Nephron progenitor cell (in vitro differentiated cells): ENCODE results near the gene NAALADL2.

ENCODE experiments used
- DNase-seq: peaks from one replicate; pipeline ENCODE4 v3.0.0; 2021
- H3K27ac Mint-ChIP-seq: 2 replicates; pipeline ENCODE4 v1.8.0; 2021; ENCODE audit warnings: mild to moderate bottlenecking, moderate library complexity, mixed read lengths
- H3K27me3 Mint-ChIP-seq: 2 replicates; pipeline ENCODE4 v1.8.0; 2021; ENCODE audit warnings: mild to moderate bottlenecking, low read depth, mixed read lengths; ENCODE audit not compliant: poor library complexity
- H3K36me3 Mint-ChIP-seq: 2 replicates; pipeline ENCODE4 v1.8.0; 2021; ENCODE audit warnings: low read depth, mixed read lengths
- H3K4me1 Mint-ChIP-seq: 2 replicates; pipeline ENCODE4 v1.8.0; 2021; ENCODE audit warnings: mixed read lengths
- H3K4me3 Mint-ChIP-seq: 2 replicates; pipeline ENCODE4 v1.8.0; 2021; ENCODE audit warnings: mild to moderate bottlenecking, moderate library complexity, mixed read lengths
- H3K9me3 Mint-ChIP-seq: 2 replicates; pipeline ENCODE4 v1.8.0; 2021; ENCODE audit warnings: mild to moderate bottlenecking, moderate library complexity, mixed read lengths
- TF ChIP-seq, protein P1 (sequence below): fragments of 200-600 bp; sonication (generic); IDR thresholded peaks from 2 replicates; pipeline ENCODE4 v1.5.0; 2021; ENCODE audit warnings: antibody characterized with exemption

The NAALADL2 gene

DNA sequence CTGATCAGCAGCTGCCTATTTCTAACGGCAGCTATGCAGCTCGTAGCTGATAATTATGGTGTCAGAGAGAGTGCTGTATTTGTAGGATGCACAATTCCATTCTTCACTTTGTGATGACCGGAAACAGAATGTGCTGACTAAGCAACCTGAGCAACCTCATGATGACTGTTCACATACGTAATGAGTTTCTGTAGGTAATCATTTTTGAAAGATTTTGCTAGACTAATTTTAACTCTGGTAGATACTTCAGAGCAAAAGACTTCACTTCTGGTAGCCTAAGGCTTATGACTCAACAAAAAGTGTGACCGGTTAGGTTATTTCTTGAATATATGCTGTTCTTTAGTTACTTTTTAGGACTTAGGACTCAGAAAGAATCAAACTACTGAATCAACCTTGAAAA is 567.7 kb downstream of the NAALADL2 start:
- no peak overlapping the region for H3K27ac Mint-ChIP-seq

GRCh38 chr3:175428466-175428865 is 569.3 kb downstream of the NAALADL2 start:
- H3K9me3 Mint-ChIP-seq: no peaks in the 10 kb centered on the region
- H3K27me3 Mint-ChIP-seq: no peaks in the 10 kb centered on the region
- H3K36me3 Mint-ChIP-seq: no peaks in the 10 kb centered on the region
- no peaks in the 10 kb centered on the region for H3K4me1 Mint-ChIP-seq
- no peak overlapping the region for H3K4me3 Mint-ChIP-seq
- no peak for DNase-seq
- TF ChIP-seq, protein P1, sequence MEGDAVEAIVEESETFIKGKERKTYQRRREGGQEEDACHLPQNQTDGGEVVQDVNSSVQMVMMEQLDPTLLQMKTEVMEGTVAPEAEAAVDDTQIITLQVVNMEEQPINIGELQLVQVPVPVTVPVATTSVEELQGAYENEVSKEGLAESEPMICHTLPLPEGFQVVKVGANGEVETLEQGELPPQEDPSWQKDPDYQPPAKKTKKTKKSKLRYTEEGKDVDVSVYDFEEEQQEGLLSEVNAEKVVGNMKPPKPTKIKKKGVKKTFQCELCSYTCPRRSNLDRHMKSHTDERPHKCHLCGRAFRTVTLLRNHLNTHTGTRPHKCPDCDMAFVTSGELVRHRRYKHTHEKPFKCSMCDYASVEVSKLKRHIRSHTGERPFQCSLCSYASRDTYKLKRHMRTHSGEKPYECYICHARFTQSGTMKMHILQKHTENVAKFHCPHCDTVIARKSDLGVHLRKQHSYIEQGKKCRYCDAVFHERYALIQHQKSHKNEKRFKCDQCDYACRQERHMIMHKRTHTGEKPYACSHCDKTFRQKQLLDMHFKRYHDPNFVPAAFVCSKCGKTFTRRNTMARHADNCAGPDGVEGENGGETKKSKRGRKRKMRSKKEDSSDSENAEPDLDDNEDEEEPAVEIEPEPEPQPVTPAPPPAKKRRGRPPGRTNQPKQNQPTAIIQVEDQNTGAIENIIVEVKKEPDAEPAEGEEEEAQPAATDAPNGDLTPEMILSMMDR: no peak
- H3K27ac Mint-ChIP-seq: no peak overlapping the region

More for the DNA sequence above, 567.7 kb downstream of the NAALADL2 start:
- TF ChIP-seq, protein P1: no peak
- H3K9me3 Mint-ChIP-seq: no peaks in the 10 kb centered on the region
- no peaks in the 10 kb centered on the region for H3K4me1 Mint-ChIP-seq
- H3K4me3 Mint-ChIP-seq: no peak overlapping the region
- no peak for DNase-seq
- no peaks in the 10 kb centered on the region for H3K36me3 Mint-ChIP-seq
- no peaks in the 10 kb centered on the region for H3K27me3 Mint-ChIP-seq

- TF ChIP-seq, protein P1: no peak
- H3K9me3 Mint-ChIP-seq: no peaks in the 10 kb centered on the region
- H3K36me3 Mint-ChIP-seq: no peaks in the 10 kb centered on the region
- H3K4me3 Mint-ChIP-seq: no peak overlapping the region
- no peak overlapping the region for H3K27ac Mint-ChIP-seq
- no peaks in the 10 kb centered on the region for H3K27me3 Mint-ChIP-seq
- H3K4me1 Mint-ChIP-seq: no peaks in the 10 kb centered on the region
- DNase-seq: peak; percentile 8
Measured at GRCh38 chr3:175430983-175431773, 572.0 kb downstream of the NAALADL2 start.

- no peaks in the 10 kb centered on the region for H3K9me3 Mint-ChIP-seq
- TF ChIP-seq, protein P1: no peak
- DNase-seq: no peak
- H3K27me3 Mint-ChIP-seq: no peaks in the 10 kb centered on the region
- no peak overlapping the region for H3K4me3 Mint-ChIP-seq
- H3K27ac Mint-ChIP-seq: peak overlapping the region; percentile 2
- H3K4me1 Mint-ChIP-seq: no peaks in the 10 kb centered on the region
- no peaks in the 10 kb centered on the region for H3K36me3 Mint-ChIP-seq
Measured at GRCh38 chr3:175432376-175433025, 573.4 kb downstream of the NAALADL2 start.

GRCh38 chr3:175433026-175433674 is 574.0 kb downstream of the NAALADL2 start:
- H3K27ac Mint-ChIP-seq: peak overlapping the region; percentile 2
- TF ChIP-seq, protein P1: no peak
- no peaks in the 10 kb centered on the region for H3K9me3 Mint-ChIP-seq
- no peak overlapping the region for H3K4me3 Mint-ChIP-seq
- DNase-seq: no peak
- H3K27me3 Mint-ChIP-seq: no peaks in the 10 kb centered on the region
- H3K36me3 Mint-ChIP-seq: no peaks in the 10 kb centered on the region
- no peaks in the 10 kb centered on the region for H3K4me1 Mint-ChIP-seq
